CD4-positive, alpha-beta T cell treated with Interleukin-6 at 100 ng/mL for 8 hours (primary cell): ENCODE results near the gene CDC16.
"Not testable (repeated sequence)": the region's sequence is repeated elsewhere in the genome, so short reads cannot be mapped to it uniquely, and the experiment has no call there.

Source experiments
- DNase-seq: peaks from one replicate; pipeline ENCODE4 v3.0.0-alpha.2; 2020; ENCODE audit warnings: mixed read lengths, low spot score

CDC16 gene

GRCh38 chr13:114228176-114228575 lies 6.5 kb upstream of the CDC16 start:
- no peak for DNase-seq

DNA sequence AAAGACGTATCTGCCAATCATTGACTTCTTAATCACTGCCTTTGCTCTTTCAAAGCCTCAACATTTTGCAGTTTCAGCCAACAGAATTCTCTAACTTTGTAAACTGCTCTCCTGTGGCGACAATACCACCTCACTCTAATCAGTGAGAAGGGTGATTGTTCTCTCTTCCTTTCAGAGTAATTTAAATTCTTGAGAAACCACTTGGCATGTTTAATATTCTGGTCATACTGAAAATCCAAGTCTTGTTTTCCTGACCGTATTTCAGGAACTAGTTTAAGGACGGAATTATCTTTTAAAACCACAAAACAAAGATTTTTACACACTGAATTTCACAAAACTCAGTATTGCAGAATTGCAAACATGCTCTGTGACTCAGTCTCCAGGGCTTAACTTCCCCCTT lies 5.2 kb upstream of the CDC16 start:
- DNase-seq: no peak

- no peak for DNase-seq
These were observed 4.6 kb upstream of the CDC16 start for GRCh38 chr13:114230117-114230516.

GRCh38 chr13:114230575-114230974 lies 4.1 kb upstream of the CDC16 start:
- no peak for DNase-seq

- DNase-seq: no peak
These were observed 2.8 kb upstream of the CDC16 start for GRCh38 chr13:114231886-114232285.

- no peak for DNase-seq
These were observed 442 bp upstream of the CDC16 start for GRCh38 chr13:114234266-114234644.

DNA sequence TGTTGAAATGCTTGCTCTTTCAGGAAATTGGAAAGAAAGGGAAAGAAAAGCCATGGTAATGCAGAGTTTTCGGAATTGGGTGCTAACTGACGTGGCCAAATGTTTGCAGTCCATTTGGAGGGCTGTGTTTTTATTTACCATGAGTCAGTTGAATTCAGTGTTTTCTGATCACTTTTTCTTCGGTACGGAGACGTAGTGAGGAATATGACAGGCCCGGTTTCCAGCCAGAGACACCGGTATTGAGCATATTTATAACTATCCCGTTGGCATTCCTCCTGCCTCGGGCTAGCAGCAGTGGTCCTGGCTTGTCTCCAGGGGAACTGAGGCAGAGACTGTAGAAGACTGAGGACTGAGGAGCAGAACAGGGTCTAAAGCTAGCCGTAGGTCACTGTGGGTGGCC lies 1.0 kb downstream of the CDC16 start:
- DNase-seq: no peak

GRCh38 chr13:114236227-114236626 lies 1.5 kb downstream of the CDC16 start:
- no peak for DNase-seq

DNA sequence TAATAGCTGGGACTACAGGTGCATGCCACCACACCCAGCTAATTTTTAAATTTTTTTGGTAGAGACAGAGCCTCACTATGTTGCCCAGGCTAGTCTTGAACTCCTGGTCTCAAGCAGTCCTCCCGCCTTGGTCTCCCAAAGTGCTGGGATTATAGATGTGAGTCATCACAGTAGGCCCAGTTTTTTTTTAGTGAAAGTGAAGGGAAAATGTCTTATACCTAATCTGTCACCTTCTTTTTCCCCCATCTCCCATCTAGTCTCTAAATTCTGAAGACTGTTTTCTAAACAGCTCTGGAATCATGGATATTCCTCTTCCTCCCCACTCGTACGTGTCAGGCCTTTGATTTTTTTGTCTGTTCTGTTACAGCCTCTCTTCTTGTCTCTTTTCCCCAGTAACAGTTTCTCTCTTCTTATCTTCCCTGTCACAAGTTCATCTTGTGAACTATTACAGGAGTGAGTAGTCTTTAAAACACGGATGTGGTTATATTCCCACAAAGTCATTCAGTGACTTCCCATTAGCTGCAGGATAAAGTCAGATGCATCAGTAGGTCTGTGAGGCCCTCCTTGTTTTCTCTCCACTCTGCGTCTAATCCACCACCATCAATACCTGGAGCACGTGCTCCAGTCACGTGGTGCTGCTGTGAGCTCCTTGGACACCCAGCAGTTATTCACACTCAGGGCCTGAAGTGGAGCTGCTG lies 2.9 kb downstream of the CDC16 start:
- DNase-seq: no peak

- no peak for DNase-seq
These were observed 7.2 kb downstream of the CDC16 start for GRCh38 chr13:114241918-114242317.

- no peak for DNase-seq
These were observed 9.3 kb downstream of the CDC16 start for GRCh38 chr13:114243971-114244370.

GRCh38 chr13:114244637-114245036 lies 9.9 kb downstream of the CDC16 start:
- no peak for DNase-seq

GRCh38 chr13:114248011-114248410 lies 13.3 kb downstream of the CDC16 start:
- no peak for DNase-seq

- no peak for DNase-seq
These were observed 14.4 kb downstream of the CDC16 start for GRCh38 chr13:114249077-114249476.

- not testable (repeated sequence) for DNase-seq
These were observed 17.1 kb downstream of the CDC16 start for GRCh38 chr13:114251639-114252440.

DNA sequence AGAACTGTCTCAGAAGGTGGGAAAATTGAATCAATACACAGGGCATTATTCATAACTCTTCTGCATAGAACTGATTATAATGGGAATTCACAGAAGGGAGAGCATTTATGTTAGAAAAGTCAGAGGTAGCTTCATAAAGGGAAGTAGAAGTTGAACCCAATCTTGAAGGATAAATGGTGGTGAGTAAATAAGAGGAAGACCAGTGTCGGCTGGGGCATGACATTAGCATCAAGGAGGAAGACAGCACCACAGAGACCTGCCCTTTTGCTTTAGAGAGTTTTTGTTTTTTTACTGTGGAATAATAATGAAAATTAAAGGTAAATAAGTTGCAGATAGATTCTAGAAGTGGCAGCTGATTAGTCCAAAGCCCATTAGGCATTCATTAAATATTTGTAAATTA lies 21.9 kb downstream of the CDC16 start:
- DNase-seq: no peak

GRCh38 chr13:114257014-114257413 lies 22.3 kb downstream of the CDC16 start:
- no peak for DNase-seq

- no peak for DNase-seq
These were observed 23.9 kb downstream of the CDC16 start for GRCh38 chr13:114258589-114258988.

DNA sequence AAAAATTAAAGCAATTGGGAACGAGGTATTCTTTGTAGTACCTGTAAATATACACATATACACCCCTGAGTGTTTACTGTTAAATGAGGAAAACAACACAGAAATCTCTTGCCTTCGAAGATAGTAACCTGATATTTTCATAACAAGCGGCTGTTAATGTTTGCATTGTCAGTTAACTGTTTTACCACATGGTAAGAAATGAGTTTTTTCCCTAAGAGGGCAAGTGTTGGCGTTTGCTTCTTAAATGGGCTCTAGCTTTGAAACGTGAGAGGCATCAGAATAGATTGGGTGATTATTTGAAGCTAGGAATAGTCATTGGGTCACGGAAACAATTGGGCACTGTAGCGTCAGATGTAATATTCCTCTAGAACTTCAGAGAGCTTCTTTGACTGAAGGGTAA lies 24.7 kb downstream of the CDC16 start:
- no peak for DNase-seq

DNA sequence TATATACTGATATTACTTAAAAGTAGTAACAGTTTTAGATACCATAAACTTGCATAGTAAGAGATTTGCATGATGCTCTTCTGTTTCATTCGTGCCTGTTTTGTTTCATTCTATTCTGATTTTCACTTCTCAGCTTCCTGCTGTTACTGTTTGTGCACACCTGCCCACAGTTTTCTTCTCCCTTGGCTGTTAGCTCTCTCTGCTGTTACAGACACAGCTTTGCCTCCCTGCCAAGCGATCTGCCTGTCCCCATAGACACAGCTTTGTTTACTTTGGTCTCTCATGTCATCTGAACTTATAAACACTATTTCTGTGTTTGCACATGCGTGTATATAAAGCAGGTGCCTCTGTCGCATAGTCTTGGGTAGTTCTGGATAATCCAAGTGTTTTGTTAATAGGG lies 25.3 kb downstream of the CDC16 start:
- DNase-seq: no peak

DNA sequence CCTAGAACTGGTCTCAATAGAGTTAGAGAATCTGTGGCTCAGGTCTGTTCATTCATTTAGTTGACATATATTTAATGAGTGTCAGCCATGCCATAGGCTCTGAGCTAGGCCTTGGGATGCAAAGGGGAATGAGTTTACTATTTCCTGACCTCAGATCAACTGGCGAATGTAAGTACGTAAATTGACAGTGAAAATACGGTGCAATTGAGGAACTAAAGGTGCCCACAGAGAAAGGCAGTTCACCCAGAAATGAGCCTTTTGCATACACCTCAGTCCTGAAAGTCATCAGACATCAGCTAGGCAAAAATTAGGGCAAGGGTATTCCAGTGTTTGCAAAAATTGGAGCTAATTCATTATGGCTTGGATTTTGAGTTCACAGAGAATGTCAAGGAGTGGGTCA lies 26.1 kb downstream of the CDC16 start:
- DNase-seq: no peak

DNA sequence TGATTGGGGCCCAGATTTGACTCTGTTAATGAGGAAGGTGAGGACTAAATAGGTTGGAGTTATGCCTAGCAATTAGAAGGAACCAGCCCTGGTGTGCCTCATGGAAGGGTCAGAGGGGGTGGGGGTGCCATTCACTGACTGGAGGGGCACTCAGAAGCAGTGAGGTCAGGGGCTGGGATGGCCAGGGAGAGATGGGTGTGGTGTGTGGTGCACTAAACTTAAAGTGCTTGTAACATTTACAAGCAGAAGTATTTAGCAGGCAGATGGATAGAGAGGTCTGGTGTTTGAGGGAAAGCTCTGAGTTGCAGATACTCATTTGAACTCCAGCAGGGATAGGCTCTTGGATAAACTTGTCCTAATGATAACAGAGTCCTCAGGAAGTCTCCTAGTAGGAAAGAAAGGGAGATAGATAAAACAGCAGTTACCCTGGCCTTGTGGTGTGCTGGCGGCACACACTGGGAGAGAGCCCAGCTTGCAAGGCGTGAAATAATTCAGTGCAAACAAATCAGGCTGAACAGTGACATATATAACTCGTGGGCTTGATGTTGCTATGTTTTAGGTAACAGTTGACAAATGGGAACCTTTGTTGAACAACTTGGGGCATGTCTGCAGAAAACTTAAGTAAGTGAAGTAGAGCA lies 26.8 kb downstream of the CDC16 start:
- DNase-seq: no peak

GRCh38 chr13:114263578-114263977 lies 28.9 kb downstream of the CDC16 start:
- DNase-seq: peak; percentile 26
